NCI-H510A treated with DMSO at 0.1 percent for 48 hours (cell line): ENCODE measurements around the gene NBPF12.
"Not testable (repeated sequence)": the region's sequence is repeated elsewhere in the genome, so short reads cannot be mapped to it uniquely, and the experiment has no call there.

ENCODE experiments used
- DNase-seq: peaks from one replicate; lab custom pipeline; 2025; lab: John Stamatoyannopoulos, UW

The NBPF12 gene, protein sequence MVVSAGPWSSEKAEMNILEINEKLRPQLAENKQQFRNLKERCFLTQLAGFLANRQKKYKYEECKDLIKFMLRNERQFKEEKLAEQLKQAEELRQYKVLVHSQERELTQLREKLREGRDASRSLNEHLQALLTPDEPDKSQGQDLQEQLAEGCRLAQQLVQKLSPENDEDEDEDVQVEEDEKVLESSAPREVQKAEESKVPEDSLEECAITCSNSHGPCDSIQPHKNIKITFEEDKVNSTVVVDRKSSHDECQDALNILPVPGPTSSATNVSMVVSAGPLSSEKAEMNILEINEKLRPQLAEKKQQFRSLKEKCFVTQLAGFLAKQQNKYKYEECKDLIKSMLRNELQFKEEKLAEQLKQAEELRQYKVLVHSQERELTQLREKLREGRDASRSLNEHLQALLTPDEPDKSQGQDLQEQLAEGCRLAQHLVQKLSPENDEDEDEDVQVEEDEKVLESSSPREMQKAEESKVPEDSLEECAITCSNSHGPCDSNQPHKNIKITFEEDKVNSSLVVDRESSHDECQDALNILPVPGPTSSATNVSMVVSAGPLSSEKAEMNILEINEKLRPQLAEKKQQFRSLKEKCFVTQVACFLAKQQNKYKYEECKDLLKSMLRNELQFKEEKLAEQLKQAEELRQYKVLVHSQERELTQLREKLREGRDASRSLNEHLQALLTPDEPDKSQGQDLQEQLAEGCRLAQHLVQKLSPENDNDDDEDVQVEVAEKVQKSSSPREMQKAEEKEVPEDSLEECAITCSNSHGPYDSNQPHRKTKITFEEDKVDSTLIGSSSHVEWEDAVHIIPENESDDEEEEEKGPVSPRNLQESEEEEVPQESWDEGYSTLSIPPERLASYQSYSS (N-terminal part only)

DNA sequence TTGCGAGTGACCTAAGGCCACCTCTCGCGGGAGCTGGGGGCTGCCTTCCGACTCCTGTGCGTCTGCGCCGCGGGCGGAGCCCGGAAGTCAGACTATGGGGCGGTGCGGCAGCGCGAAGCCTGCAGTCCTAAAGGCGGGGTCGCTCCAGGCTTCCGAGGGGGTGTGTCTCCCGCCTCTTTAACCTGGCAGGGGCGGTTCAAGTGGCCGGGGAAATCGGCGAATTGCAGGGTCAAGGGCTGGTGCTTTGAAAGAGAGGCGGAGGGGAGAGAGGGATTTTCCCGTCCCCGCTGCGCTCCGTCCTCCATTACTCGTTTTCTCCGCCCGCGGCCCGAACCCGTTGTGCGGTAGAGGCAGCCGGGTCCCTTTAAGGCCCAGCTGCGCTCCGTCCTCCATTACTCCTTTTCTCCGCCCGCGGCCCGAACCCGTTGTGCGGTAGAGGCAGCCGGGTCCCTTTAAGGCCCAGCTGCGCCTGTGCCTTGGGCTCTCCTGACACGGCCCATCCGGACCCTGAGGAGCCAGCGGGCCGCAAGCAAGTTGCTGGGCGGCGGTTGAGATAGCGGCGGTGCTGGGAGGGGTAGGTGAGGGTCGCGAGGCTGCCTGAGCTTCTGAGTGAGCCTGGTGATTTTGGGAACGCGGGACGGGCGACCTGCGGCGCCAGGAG lies at the start of gene NBPF12:
Gene NBPF12, plus strand, starts transcription at position 83 of the 661 bp plus-strand sequence. CDS start 21,820 bp downstream, outside the sequence.
- peak; percentile 67 for DNase-seq

DNA sequence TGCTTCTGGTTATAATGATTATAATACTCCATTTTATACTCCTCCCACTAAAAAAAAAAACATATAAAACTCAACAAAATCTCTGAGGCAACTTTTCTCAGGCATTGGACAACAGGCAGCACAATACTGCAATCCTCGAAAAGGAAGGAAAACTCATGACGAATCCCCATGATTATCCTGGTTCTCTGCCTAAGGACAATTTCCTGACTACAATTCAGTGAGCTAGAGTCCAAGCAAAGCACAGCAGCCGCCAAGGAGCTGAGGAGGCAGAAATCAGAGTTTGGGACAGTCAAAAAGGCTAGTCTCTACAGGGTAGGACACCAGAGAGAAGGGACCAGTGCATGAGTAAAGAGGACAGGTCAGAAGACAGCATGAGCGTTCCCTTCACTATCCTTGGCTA lies 46.8 kb upstream of the NBPF12 start:
- not testable (repeated sequence) for DNase-seq

DNA sequence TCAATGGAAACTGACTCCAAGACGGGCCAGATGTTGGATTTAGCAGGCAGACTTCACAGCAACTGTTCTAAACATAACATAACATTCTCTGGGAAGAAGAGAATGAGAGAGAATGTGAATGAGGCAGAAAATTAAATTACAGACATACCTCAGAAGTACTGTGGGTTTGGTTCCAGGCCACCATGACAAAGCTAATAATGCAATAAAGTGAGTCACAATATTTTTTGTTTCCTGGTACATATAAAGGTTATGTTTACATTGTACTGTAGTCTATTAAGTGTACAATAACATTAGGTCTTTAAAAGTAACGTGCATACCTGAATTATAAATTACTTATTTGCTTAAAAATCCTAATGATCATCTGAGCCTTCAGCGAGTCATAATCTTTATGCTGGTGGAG lies 45.8 kb upstream of the NBPF12 start:
- DNase-seq = not testable (repeated sequence)

DNA sequence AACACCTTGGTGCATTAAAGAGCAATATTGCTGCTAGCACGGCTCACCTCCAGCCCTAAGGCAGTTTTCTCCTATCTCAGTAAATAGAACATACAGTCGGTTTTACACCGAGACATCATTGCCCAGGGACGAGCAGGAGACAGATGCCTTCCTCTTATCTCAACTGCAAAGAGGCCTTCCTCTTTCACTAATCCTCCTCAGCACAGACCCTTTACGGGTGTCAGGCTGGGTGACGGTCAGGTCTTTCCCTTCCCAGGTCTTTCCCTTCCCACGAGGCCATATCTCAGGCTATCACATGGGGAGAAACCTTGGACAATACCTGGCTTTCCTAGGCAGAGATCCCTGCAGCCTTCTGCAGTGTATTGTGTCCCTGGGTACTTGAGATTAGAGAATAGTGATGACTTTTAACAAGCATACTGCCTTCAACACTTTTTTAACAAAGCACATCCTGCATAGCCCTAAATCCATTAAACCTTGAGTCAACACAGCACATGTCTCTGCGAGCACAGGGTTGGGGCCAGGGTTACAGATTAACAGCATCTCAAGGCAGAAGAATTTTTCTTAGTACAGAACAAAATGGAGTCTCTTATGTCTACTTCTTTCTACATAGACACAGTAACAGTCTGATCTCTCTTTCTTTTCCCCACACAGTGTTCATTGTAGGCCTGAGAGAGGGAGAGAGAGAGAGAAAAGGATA lies 30.4 kb upstream of the NBPF12 start:
- DNase-seq = not testable (repeated sequence)

DNA sequence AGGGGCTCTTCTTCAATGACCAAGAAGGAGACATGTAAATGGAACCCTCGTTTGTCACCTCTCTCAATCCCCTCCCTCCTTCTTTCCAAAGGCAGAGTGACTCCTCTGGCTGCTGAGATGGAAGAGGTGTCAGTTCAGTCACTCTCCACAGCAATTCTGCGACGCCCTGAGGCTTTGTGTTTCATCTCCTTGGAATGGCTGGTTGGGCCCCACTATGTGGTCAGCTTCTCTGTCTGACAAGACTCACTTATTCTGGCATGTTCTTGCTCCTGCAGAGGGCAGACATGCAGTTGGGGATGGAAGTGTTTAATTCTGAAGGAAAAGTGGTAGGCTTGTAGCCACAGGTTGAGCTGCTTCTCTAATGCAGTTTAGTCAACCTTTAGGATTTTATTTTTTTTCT lies 25.1 kb upstream of the NBPF12 start:
- DNase-seq = not testable (repeated sequence)

DNA sequence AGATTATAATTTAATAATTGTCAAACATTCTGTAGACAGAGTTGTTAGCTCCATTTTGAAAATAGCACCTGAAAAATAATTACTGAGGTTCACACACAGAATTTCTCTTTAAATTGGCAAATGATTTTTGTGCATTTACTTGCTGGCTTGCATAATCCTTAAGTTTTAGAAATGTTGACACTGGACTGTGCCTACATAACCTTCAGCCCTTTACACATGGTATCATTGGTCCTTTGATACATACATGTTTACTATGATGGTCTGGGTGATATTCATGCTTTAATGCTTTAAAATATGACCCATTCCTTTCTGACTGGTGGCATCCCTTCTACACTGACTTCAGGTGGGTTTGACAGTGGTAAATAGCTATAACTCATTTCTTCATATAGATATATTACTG lies 17.3 kb upstream of the NBPF12 start:
- not testable (repeated sequence) for DNase-seq

DNA sequence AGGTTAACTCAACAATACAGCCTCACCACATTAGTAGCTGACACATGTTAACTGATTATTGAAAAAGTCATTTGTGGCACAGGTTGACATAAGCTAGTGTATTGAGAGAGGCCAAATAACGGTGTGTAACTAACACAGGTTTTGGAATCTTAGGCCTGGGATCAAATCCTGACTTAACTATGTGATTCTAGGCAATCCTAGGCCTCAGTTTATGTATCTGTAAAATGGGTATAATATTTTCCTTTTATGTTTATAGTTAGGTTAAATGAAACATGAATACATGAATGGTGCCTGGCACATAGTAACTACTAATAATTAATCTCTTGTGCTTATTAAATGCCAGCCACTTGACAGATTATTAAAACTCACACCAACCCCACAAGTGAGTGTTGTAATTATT lies 15.5 kb upstream of the NBPF12 start:
- not testable (repeated sequence) for DNase-seq

DNA sequence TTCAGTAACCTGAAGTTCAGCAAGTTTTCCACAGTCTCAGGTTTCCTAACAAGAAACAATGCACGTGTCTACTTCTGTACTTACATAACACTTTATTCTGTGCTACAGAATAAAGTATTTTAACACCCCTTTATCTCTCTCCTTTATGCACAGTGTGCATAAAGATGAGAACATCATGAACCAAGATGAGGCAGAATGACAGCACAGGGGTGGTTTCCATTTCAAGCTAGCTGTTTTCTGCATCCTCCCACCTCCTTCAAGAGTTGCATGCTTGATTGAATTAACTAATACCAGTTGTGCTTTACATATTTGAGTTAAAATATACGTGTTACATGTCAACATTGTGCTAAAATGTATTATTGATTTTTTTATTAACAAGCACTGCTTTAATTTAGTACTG lies 14.0 kb upstream of the NBPF12 start:
- not testable (repeated sequence) for DNase-seq

DNA sequence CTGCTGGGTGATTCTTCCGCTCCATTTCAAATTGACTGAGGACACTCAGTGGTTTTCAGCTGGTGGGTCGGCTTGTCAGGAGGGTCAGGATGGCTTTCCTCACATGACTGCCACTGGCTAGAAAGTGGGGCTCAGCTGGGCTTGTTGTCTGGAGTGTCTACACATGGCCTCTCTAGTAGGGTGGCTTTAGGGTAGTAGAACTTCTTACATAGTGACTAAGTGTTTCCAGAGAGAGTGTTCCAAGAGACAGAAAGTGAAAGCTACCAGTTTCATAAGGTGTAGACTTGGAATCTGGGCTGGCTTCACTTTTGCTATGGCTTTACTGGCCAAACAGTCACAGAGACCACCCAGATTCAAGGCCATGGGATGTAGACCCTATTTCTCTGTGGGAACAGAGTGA lies 11.7 kb upstream of the NBPF12 start:
- DNase-seq = not testable (repeated sequence)

DNA sequence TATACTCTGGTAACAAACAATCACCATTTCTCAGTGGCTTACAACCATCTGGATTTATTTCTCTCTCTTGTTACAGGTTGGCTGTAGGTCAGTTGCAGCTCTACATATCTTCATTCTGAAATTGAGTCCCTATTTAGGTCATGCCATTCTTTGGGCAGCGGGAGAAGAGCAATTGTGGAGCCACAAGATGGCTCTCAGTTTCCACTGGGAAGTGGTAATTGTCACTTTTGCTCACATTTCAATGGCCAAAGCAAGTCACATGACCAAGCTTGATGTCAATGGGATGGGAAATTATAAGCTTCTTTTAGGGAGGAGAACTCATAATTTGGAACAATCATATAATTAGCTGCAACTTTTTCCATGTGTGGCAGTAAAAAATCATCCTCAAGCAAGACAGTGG lies 7.9 kb upstream of the NBPF12 start:
- DNase-seq = not testable (repeated sequence)

DNA sequence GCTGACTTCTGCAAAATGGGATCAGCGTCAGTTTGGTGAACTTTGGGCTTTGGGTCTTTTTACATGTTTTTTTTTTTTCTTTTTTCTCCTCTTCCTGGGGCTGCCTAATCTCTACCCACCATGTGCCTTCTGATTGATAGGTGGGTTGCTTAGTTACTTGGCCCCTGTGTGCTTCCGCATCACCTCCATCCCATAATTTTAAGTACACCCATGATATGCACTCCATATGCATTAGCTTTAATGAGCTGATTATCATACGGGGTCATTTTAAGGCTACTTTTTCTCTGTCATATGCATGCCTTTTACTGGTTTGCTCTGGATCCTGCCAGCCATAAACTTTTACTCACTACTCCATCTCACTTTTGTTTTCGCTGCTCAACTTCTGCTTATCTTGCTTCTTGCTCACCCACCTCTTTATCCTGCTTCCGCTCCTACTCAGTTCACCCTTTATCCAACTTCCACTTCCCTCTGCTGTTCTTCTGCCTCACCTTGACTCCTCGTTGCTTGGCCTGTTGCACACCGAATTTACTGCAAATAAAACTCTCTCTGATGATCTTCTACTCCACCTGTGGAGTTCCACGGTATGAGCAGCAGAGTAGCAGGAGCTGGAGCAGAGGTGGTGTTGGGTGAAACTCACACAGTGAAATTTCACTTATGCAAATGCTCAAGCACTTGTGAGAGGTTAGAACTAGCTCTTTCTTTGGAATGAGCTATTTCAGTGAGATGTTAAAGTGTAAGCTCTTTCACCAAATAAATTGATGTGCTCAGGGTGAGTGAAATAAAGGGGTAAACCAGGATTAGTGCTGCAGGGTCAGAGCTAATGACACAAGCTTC lies 3.5 kb upstream of the NBPF12 start:
- DNase-seq = not testable (repeated sequence)

DNA sequence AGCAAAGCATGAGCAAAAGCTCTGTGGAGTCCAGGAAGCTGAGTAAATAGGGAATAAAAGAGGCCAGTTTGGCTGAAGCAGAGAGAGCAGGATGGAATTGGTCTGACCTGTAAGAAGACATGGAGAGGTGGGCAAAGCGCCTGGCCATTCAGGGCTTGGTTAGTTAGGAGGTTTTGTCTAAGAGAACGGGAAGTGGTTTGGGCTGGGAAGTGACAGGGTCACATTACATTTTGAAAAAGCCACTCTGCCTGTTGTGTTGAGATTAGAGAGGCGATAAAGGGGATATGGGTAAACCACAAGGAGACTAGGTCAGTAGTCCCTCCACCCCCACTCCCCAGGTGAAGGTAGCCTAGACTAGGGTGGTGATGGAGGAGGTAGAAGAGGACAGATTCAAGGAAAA lies 662 bp upstream of the NBPF12 start:
- DNase-seq = not testable (repeated sequence)

DNA sequence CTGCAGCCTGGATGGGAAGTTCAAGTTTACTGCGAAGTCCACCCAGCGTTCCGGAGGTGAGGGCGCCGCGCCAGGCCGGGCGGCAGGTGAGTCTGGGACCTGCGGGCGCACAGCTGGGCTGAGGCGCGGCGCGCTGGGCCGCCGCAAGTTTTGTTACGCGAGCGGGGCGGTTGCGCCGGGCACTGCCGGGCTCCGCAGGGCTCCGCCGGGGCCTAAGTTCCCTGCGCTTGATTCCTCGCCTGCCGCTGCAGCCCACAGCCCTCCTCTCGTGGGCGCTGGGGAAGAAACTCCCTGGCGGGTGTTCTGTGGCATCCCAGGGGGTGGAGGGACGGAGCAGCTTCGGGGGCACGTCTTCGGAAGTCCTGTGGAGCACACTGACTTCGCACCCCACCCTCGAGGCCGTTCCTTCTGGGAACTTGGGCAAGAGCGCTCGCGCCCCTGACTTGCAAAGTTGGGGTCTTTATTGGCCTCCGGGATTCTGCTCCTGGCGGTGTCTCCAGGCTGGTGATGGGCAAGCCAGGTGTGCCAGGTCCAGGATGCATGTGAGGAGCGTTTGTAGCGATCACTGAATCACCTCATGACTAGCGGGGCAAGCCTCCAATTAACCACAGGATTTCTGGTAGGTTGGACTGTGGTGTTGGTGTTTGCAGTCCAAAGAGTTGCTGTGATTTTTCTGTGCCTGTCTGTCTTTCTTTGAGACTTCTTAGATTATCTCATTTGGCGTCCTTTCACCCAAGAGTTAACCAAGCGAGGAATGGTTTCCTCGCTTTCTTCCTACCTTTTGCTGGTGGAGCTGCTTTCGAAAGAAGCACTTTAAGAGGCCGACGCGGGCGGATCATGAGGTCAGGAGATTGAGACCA lies 1.0 kb downstream of the NBPF12 start:
- not testable (repeated sequence) for DNase-seq

DNA sequence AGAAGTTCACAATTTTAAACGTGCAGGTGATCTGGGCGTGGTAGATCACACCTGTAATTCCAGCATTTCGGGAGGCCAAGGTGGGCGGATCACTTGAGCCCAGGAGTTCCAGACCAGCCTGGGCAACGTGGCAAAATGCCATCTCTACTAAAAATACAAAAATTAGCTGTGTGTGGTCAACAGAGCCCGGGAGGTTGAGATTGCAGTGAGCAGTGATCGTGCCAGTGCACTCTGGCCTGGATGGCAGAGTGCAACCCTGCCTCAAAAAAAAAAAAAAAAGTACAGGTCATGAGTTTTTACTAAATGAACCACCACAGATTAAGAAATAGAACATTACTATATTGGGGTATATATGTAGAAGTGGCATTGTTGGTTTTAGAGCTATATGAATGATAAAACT lies 2.2 kb downstream of the NBPF12 start:
- not testable (repeated sequence) for DNase-seq

DNA sequence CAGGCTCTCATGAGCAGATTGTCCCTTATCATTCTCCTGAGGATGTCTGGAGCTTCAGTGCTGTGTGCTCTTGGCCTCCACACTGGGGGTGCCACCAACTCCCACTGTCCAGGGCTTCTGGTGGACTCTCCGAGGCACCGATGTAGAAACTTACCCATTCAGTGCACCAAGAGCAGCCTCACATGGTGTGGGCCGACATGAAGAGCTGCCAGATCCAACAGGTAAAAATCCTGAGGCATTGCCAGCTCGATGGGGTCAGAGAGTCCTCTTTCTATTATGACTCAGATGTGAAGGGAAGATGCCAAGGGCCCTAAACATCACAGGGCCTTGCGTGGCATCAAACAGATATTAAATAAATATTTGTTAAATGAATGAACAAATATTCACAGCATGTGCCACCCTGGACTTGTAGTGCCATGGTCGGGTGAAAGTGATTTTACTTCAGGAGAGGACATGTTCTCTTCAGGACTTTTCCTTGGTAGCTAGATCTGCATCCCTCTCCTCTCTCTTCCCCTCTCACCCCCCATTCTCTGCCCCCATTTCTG lies 5.3 kb downstream of the NBPF12 start:
- not testable (repeated sequence) for DNase-seq

DNA sequence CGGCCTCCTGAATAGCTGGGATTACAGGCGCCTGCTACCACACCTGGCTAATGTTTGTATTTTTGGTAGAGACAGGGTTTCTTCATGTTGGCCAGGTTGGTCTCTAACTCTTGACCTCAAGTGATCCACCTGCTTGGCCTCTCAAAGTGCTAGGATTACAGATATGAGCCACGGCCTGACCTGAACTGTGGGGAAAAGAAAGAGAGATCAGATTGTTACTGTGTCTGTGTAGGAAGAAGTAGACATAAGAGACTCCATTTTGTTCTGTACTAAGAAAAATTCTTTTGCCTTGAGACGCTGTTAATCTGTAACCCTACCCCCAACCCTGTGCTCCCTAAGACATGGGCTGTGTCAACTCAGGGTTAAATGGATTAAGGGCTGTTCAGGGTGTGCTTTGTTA lies 10.0 kb downstream of the NBPF12 start:
- DNase-seq = not testable (repeated sequence)

DNA sequence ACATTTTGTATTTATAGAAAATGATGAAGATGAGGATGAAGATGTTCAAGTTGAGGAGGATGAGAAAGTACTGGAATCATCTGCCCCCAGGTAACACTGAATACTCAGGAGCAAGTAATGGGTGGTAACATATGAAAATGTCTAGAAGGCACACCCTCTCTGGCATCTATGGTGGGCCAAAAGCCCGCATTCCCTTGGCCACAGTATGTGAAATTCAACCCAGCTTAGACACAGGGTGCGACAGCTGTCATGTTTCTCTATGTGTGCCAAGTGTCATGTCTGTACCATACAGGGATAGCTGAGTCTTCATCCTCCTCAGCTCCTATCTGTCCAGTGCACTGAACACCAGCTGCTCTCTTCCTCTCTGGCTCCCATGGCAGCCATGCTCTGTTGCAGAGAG lies 26.2 kb downstream of the NBPF12 start:
- not testable (repeated sequence) for DNase-seq

DNA sequence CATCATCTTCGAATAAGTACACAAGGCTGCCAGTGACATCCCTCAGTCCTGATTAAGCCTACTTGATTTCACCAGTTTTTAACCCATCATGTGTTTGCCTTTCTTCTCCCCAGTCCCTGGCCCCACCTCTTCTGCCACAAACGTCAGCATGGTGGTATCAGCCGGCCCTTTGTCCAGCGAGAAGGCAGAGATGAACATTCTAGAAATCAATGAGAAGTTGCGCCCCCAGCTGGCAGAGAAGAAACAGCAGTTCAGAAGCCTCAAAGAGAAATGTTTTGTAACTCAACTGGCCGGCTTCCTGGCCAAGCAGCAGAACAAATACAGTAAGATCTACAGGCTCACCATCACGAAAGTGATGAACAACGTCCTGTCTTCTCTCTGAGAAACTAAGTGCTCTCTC lies 28.2 kb downstream of the NBPF12 start:
- not testable (repeated sequence) for DNase-seq

DNA sequence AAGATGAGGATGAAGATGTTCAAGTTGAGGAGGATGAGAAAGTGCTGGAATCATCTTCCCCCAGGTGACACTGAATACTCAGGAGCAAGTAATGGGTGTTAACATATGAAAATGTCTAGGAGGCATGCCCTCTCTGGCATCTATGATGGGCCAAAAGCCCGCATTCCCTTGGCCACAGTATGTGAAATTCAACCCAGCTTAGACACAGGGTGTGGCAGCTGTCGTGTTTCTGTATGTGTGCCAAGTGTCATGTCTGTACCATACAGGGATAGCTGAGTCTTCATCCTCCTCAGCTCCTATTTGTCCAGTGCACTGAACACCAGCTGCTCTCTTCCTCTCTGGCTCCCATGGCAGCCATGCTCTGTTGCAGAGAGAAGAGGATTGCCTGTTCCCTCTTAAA lies 32.5 kb downstream of the NBPF12 start:
- DNase-seq = not testable (repeated sequence)
